Activated CD8-positive, alpha-beta memory T cell treated with anti-CD3 and anti-CD28 coated beads for 48 hours (primary cell): ENCODE results near the gene TRIM22.

Source experiments
- DNase-seq, 3 experiments: peaks; one replicate each; pipeline ENCODE4 v3.0.0-alpha.2; 2020; ENCODE audit warnings: low read depth in 2 of 3, low spot score in 2 of 3

The TRIM22 gene

DNA sequence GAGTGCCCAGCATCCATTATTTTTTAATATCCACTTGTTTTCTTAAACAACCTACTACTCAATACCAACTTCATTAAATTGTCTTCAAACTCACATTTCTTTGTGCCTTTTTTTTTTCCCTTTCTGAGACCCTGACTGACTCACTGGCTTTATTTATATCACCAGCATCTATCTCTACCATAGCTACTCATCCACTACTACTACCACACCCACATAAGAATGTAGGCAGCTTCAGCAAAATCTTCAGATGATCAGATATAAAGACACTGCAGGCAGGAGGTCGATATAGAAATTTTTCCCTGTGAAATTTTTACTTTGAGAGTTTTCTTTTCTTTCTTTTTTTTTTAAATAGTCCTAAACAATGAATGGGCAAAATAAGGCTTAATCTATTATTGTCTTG is 48.8 kb downstream of the TRIM22 start:
- DNase-seq: no peak

- no peak for DNase-seq
Observed at GRCh38 chr11:5746614-5747013, 57.0 kb downstream of the TRIM22 start.

DNA sequence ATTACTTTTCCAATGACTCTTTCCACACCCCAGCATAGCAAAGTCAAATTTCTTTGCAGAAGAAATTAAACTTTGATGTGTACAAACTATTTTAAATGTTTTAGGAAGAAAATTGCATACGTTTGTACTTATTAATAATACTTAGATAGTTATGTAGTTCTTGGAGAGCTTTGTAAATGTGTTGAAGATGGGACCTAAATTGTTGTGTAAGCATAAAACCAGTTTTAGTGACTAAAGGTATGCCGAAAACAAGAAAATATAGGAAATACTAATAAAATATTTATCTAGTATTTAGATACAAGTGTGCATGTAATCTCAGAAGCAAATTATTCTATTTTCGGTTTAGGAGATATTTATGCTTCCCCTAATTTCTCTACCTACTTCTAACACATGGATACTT is 60.2 kb downstream of the TRIM22 start:
- no peak for DNase-seq

DNA sequence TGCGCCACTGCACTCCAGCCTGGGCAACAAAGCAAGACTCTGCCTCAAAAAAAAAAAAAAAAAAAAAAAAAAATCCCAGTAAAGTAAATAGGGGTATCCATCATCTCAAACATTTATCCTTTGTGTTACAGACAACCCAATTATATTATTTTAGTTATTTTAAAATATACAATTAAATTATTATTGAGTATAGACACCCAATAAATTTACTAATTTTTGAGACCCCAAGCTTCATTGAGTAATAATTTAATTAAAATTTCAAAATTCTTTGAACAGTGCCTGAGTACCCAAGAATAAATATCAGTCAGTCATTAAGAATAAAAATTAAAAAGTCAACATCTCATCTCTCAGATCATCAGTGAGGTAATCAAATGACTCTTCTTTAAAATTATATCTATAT is 64.4 kb downstream of the TRIM22 start, which contains the start of gene OR52N4:
TSS of gene OR52N4 (plus strand) at position 301 of the 400 bp plus-strand sequence. CDS start 498 bp downstream, outside the sequence.
- no peak for DNase-seq
